CD4-positive, alpha-beta T cell treated with Interleukin-6 at 100 ng/mL for 8 hours (primary cell): Measurements from ENCODE around the gene TYROBP.
A peak's percentile ranks its signal among the peaks of the same experiment; 100 is the strongest.
"Not testable (repeated sequence)": the region's sequence is repeated elsewhere in the genome, so short reads cannot be mapped to it uniquely, and the experiment has no call there.

ENCODE experiments used
- DNase-seq: peaks from one replicate; pipeline ENCODE4 v3.0.0-alpha.2; 2020; ENCODE audit warnings: mixed read lengths, low spot score

The TYROBP gene

GRCh38 chr19:35908010-35908441, at the start of gene TYROBP:
TSS of gene TYROBP (minus strand) at chr19:35908295. CDS start at chr19:35908228, 67 bp downstream.
- DNase-seq: no peak

- not testable (repeated sequence) for DNase-seq
Observed at GRCh38 chr19:35957411-35957810, 49.3 kb upstream of the TYROBP start.

GRCh38 chr19:35955881-35956634, 48.0 kb upstream of the TYROBP start:
- DNase-seq: no peak

- DNase-seq: no peak
Observed at GRCh38 chr19:35949131-35949530, 41.0 kb upstream of the TYROBP start.

GRCh38 chr19:35946203-35946602, 38.1 kb upstream of the TYROBP start:
- DNase-seq: no peak

- no peak for DNase-seq
Observed at GRCh38 chr19:35945121-35945790, 37.2 kb upstream of the TYROBP start.

- no peak for DNase-seq
Observed at GRCh38 chr19:35944556-35944955, 36.5 kb upstream of the TYROBP start.

GRCh38 chr19:35943321-35944301, 35.5 kb upstream of the TYROBP start:
- DNase-seq: no peak

GRCh38 chr19:35942235-35942634, 34.1 kb upstream of the TYROBP start:
- no peak for DNase-seq

GRCh38 chr19:35940839-35941238, 32.7 kb upstream of the TYROBP start:
- DNase-seq: no peak

GRCh38 chr19:35940078-35940775, 32.1 kb upstream of the TYROBP start:
- DNase-seq: no peak

- DNase-seq: no peak
Observed at GRCh38 chr19:35939307-35940077, 31.4 kb upstream of the TYROBP start.

GRCh38 chr19:35938282-35939224, 30.5 kb upstream of the TYROBP start:
- no peak for DNase-seq

- no peak for DNase-seq
Observed at GRCh38 chr19:35937345-35938281, 29.5 kb upstream of the TYROBP start.

GRCh38 chr19:35936738-35937268, 28.7 kb upstream of the TYROBP start:
- DNase-seq: no peak

GRCh38 chr19:35935911-35936737, 28.0 kb upstream of the TYROBP start, which contains the start of gene LRFN3:
TSS of gene LRFN3 (plus strand) at chr19:35936374. CDS start at chr19:35939426, 3,052 bp downstream.
- peak; percentile 47 for DNase-seq

- no peak for DNase-seq
Observed at GRCh38 chr19:35932291-35932936, 24.3 kb upstream of the TYROBP start.
